Activated naive CD8-positive, alpha-beta T cell treated with anti-CD3 and anti-CD28 coated beads, Interleukin-2, amount 10 ng/mL, durations not matched to agents 7 days and 5 days (primary cell): ENCODE data around the gene MFSD8. TPM values are rescaled to one million over a fixed set of nuclear protein-coding genes. Genes with fewer than 3 reads are reported as not detected.

ENCODE experiments used
- ATAC-seq: fragments of 150-1000 bp; cut with Tn5 transposase; one replicate; pipeline ENCODE4 v1.10.0; 2021; ENCODE audit warnings: low read depth, moderate library complexity
- POLR2A ChIA-PET: fragments of 350-600 bp; sonication (Branson Sonifier 250); formaldehyde crosslinking; loops from one replicate; lab custom pipeline; 2021; ENCODE audit warnings: antibody characterized with exemption; lab: Charles Lee
- DNase-seq: peaks from one replicate; pipeline ENCODE4 v3.0.0; 2021
- H3K27ac Mint-ChIP-seq: one replicate; pipeline ENCODE4 v1.8.0; 2022; ENCODE audit warnings: mild to moderate bottlenecking, mixed read lengths
- H3K27me3 Mint-ChIP-seq: one replicate; pipeline ENCODE4 v1.8.0; 2022; ENCODE audit warnings: mild to moderate bottlenecking, moderate library complexity, mixed read lengths
- H3K36me3 Mint-ChIP-seq: one replicate; pipeline ENCODE4 v1.8.0; 2021; ENCODE audit warnings: mild to moderate bottlenecking, mixed read lengths
- H3K4me1 Mint-ChIP-seq: one replicate; pipeline ENCODE4 v1.8.0; 2021; ENCODE audit warnings: mixed read lengths
- H3K4me3 Mint-ChIP-seq: one replicate; pipeline ENCODE4 v1.8.0; 2022; ENCODE audit warnings: mild to moderate bottlenecking, moderate library complexity, mixed read lengths
- H3K9me3 Mint-ChIP-seq: one replicate; pipeline ENCODE4 v1.8.0; 2021; ENCODE audit warnings: mixed read lengths
- total RNA-seq, 2 experiments: library from RNA; stranded (reverse); gene quantifications; one replicate each; pipeline ENCODE4 v1.2.3, GENCODE V29; 2021

The MFSD8 gene
- total RNA-seq, 2 experiments from 2014 or later: 27.4 to 28.5 TPM

- Mint-ChIP-seq H3K27ac (no peak overlapping the region), H3K27me3 (peaks cover 1% of the 10 kb centered on the region), H3K36me3 (peaks cover 5% of the 10 kb centered on the region), H3K9me3 (no peaks in the 10 kb centered on the region), H3K4me3 (no peak overlapping the region), H3K4me1 (peaks cover 7% of the 10 kb centered on the region)
- DNase-seq (no peak), ATAC-seq (no peak)
- POLR2A ChIA-PET: no interaction called here
These were observed 96.8 kb downstream of the MFSD8 start for GRCh38 chr4:127868196-127868595.

Other genes with a start within 250 kb of the MFSD8 start
- not detected for gene SLC25A31, start 234.8 kb downstream of the MFSD8 start, total RNA-seq
- gene HSPA4L, start 182.9 kb downstream of the MFSD8 start, total RNA-seq: under 1 TPM; 0.06 to 0.28 TPM
- gene PLK4, start 84.3 kb downstream of the MFSD8 start, total RNA-seq: 10 to 100 TPM; 35.5 to 39.4 TPM
- gene ABHD18, start 233 bp upstream of the MFSD8 start, total RNA-seq: 10 to 100 TPM; 23.3 to 27.4 TPM
- 10 to 100 TPM; 12.8 to 13.2 TPM for gene LARP1B, start 96.1 kb upstream of the MFSD8 start, total RNA-seq